H1 (cell line): ENCODE results near the gene C2orf80. TPM values are rescaled to one million over a fixed set of nuclear protein-coding genes. Genes with fewer than 3 reads are reported as not detected.

Experiments used
- CTCF ChIA-PET: fragments of 300-600 bp; sonication (Branson Sonifier 250); formaldehyde crosslinking; loops from one replicate; lab custom pipeline; 2021; ENCODE audit not compliant: partially characterized antibody; lab: Charles Lee
- POLR2A ChIA-PET: fragments of 300-600 bp; sonication (Branson Sonifier 250); formaldehyde crosslinking; loops from one replicate; lab custom pipeline; 2021; ENCODE audit warnings: inconsistent platforms; ENCODE audit not compliant: partially characterized antibody; lab: Charles Lee
- DNase-seq, 2 experiments: peaks; one replicate each; pipeline versions ENCODE4 v3.0.0 to v3.0.0-alpha.2; 2010 to 2022; ENCODE audit warnings: low spot score in 2 of 2, low read depth in 1 of 2, mixed read lengths in 1 of 2
- FAIRE-seq: peaks from 2 replicates; lab custom pipeline; 2011; peaks lifted over from hg19 to GRCh38; lab: Jason Lieb, UNC
- H2AFZ ChIP-seq: 2 replicates; pipeline ENCODE4 v1.8.1; 2012; ENCODE audit warnings: low read length, inconsistent platforms
- H2AK5ac ChIP-seq: 2 replicates; pipeline ENCODE4 v1.6.1; 2013; ENCODE audit warnings: low read depth, low read length
- H2BK120ac ChIP-seq: replicated peaks from 2 replicates; pipeline ENCODE3; 2013; ENCODE audit warnings: low read depth, low read length, inconsistent platforms
- H2BK12ac ChIP-seq: 2 replicates; pipeline ENCODE4 v1.6.1; 2013; ENCODE audit warnings: low read depth, low read length
- H2BK15ac ChIP-seq: 2 replicates; pipeline ENCODE4 v1.6.1; 2013; ENCODE audit warnings: low read length
- H2BK20ac ChIP-seq: 2 replicates; pipeline ENCODE4 v1.6.1; 2013; ENCODE audit warnings: low read length
- H2BK5ac ChIP-seq: 2 replicates; pipeline ENCODE4 v1.6.1; 2013; ENCODE audit warnings: low read depth, low read length
- H3K14ac ChIP-seq: 2 replicates; pipeline ENCODE4 v1.6.1; 2013; ENCODE audit warnings: inconsistent platforms; ENCODE audit not compliant: insufficient read length
- H3K18ac ChIP-seq: 2 replicates; pipeline ENCODE4 v1.6.1; 2013; ENCODE audit warnings: low read length; ENCODE audit errors: extremely low read depth
- H3K23ac ChIP-seq: 2 replicates; pipeline ENCODE4 v1.6.1; 2013; ENCODE audit warnings: inconsistent platforms; ENCODE audit not compliant: insufficient read length
- H3K23me2 ChIP-seq: 2 replicates; pipeline ENCODE4 v1.6.1; 2013; ENCODE audit warnings: low read depth, low read length
- H3K27ac ChIP-seq: 2 replicates; pipeline ENCODE4 v1.6.1; 2011; ENCODE audit warnings: low read depth, low read length, inconsistent platforms
- H3K27me3 ChIP-seq, 4 experiments: replicated peaks in 1 of 4; 1 replicate in 1 of 4; 2 replicates in 3 of 4; pipeline versions ENCODE4 v1.6.1 to v1.8.1; 2011 to 2013; ENCODE audit warnings: low read length in 3 of 4, mild to moderate bottlenecking in 3 of 4, inconsistent platforms in 2 of 4, mixed read lengths in 2 of 4, moderate library complexity in 1 of 4; ENCODE audit not compliant: control insufficient read depth in 3 of 4, insufficient read depth in 3 of 4; ENCODE audit errors: extremely low read depth in 1 of 4
- H3K36me3 ChIP-seq, 4 experiments: 2 replicates each; pipeline versions ENCODE4 v1.6.1 to v1.8.1; 2011 to 2013; ENCODE audit warnings: mild to moderate bottlenecking in 4 of 4, low read length in 3 of 4, moderate library complexity in 2 of 4, control low read depth in 1 of 4, inconsistent platforms in 1 of 4; ENCODE audit not compliant: insufficient read depth in 4 of 4, control insufficient read depth in 2 of 4
- H3K4ac ChIP-seq: replicated peaks from 2 replicates; pipeline ENCODE3; 2013; ENCODE audit warnings: low read length, low read depth, mixed read lengths, inconsistent platforms; ENCODE audit not compliant: insufficient read length
- H3K4me1 ChIP-seq, 4 experiments: replicated peaks in 1 of 4; 1 replicate in 1 of 4; 2 replicates in 3 of 4; pipeline versions ENCODE4 v1.6.1 to v1.8.1; 2011 to 2013; ENCODE audit warnings: low read length in 3 of 4, inconsistent platforms in 2 of 4, mixed read lengths in 1 of 4; ENCODE audit not compliant: insufficient read depth in 4 of 4, control insufficient read depth in 3 of 4
- H3K4me2 ChIP-seq, 2 experiments: 2 replicates each; pipeline versions ENCODE4 v1.6.1 to v1.8.1; 2011 to 2013; ENCODE audit warnings: low read depth in 2 of 2, low read length in 2 of 2, control low read depth in 1 of 2, inconsistent platforms in 1 of 2, mild to moderate bottlenecking in 1 of 2; ENCODE audit not compliant: insufficient read depth in 1 of 2
- H3K4me3 ChIP-seq, 4 experiments: fragments of 200-600, 300-600 bp in 1 of 4; sonication (generic), shearing (Covaris generic), sonication (Bioruptor Twin) in 1 of 4; 2 replicates each; pipeline versions ENCODE4 v1.5.1 to v1.8.1; 2011 to 2016; ENCODE audit warnings: low read length in 4 of 4, low read depth in 3 of 4, control low read depth in 2 of 4, inconsistent platforms in 2 of 4, mild to moderate bottlenecking in 2 of 4, mixed read lengths in 1 of 4, moderate library complexity in 1 of 4; ENCODE audit not compliant: insufficient read depth in 2 of 4; ENCODE audit errors: extremely low read depth in 1 of 4
- H3K56ac ChIP-seq: replicated peaks from 2 replicates; pipeline ENCODE3; 2013; ENCODE audit warnings: low read depth, mild to moderate bottlenecking, mixed read lengths, low read length, inconsistent platforms; ENCODE audit not compliant: insufficient read length
- H3K79me1 ChIP-seq: 2 replicates; pipeline ENCODE4 v1.6.1; 2013; ENCODE audit warnings: low read depth, low read length, control low read depth
- H3K79me2 ChIP-seq, 2 experiments: 2 replicates each; pipeline versions ENCODE4 v1.6.1 to v1.8.1; 2012 to 2013; ENCODE audit warnings: low read length in 2 of 2, mild to moderate bottlenecking in 2 of 2, inconsistent platforms in 1 of 2; ENCODE audit not compliant: insufficient read depth in 2 of 2, control insufficient read depth in 1 of 2
- H3K9ac ChIP-seq, 4 experiments: replicated peaks in 1 of 4; 1 replicate in 1 of 4; 2 replicates in 3 of 4; pipeline versions ENCODE4 v1.6.1 to v1.8.1; 2011 to 2013; ENCODE audit warnings: low read depth in 3 of 4, low read length in 3 of 4, control low read depth in 2 of 4, mild to moderate bottlenecking in 2 of 4, moderate library complexity in 2 of 4, inconsistent platforms in 1 of 4; ENCODE audit errors: extremely low read depth in 1 of 4
- H3K9me3 ChIP-seq, 2 experiments: 2 replicates each; pipeline versions ENCODE4 v1.6.1 to v1.8.1; 2012 to 2013; ENCODE audit warnings: mild to moderate bottlenecking in 2 of 2, moderate library complexity in 2 of 2, control low read depth in 1 of 2, inconsistent platforms in 1 of 2, low read depth in 1 of 2, low read length in 1 of 2, mixed read lengths in 1 of 2; ENCODE audit not compliant: insufficient read depth in 2 of 2
- H4K20me1 ChIP-seq, 2 experiments: replicated peaks in 1 of 2; 2 replicates each; pipeline versions ENCODE3 to v1.8.1; 2011 to 2013; ENCODE audit warnings: inconsistent platforms in 2 of 2, low read length in 2 of 2, mild to moderate bottlenecking in 1 of 2; ENCODE audit not compliant: insufficient read depth in 2 of 2, control insufficient read depth in 1 of 2
- H4K5ac ChIP-seq: 2 replicates; pipeline ENCODE4 v1.6.1; 2013; ENCODE audit warnings: low read length, low read depth, mixed read lengths, inconsistent platforms; ENCODE audit not compliant: insufficient read length
- H4K8ac ChIP-seq: 2 replicates; pipeline ENCODE4 v1.8.0; 2013; ENCODE audit warnings: mild to moderate bottlenecking, moderate library complexity, low read length, inconsistent platforms; ENCODE audit not compliant: insufficient read depth; ENCODE audit errors: extremely low read depth
- H4K91ac ChIP-seq: replicated peaks from 2 replicates; pipeline ENCODE3; 2013; ENCODE audit warnings: low read length, mixed read lengths, inconsistent platforms; ENCODE audit not compliant: insufficient read length
- BRCA1 ChIP-seq: IDR thresholded peaks from 2 replicates; pipeline ENCODE4 v1.6.1; 2012; ENCODE audit warnings: low read depth, low read length, improper control_type of control experiment
- JUND ChIP-seq: IDR thresholded peaks from 2 replicates; pipeline ENCODE4 v1.6.1; 2011; ENCODE audit warnings: mild to moderate bottlenecking, improper control_type of control experiment, low read length
- WGBS, 2 experiments: shearing (Covaris generic) in 1 of 2; methylation state at CpG; one replicate each; pipeline versions ENCODE4 v1.1.6 to v1.1.7; 2013 to 2015; ENCODE audit warnings: low lambda C conversion rate in 2 of 2, mixed read lengths in 2 of 2, inconsistent platforms in 1 of 2, low coverage in 1 of 2, missing lambda C conversion rate in 1 of 2; ENCODE audit not compliant: insufficient replicate concordance in 2 of 2, insufficient coverage in 1 of 2, insufficient read length in 1 of 2; ENCODE audit errors: extremely low coverage in 1 of 2, missing lambda C conversion rate in 1 of 2; 5-methylcytosine and 5-hydroxymethylcytosine counted together
- polyA plus RNA-seq, 7 experiments: library from polyadenylated mRNA; depleted of rRNA in 3 of 7; stranded (reverse) in 5 of 7; unstranded in 2 of 7; fragments of >200 nt in 5 of 7; fragments of 200-250 nt in 2 of 7; gene quantifications; 1 replicate in 5 of 7; 2 replicates in 1 of 7; 4 replicates in 1 of 7; pipeline versions ENCODE4 v1.2.1 to v1.2.3, GENCODE V29; 2011 to 2013; ENCODE audit warnings: missing spikeins in 2 of 7, mixed read lengths in 2 of 7
- total RNA-seq: library from RNA; stranded (reverse); fragmentation: NEBNext Ultra II Directional; extraction: Animal tissue kit (Norgen Biotek cat#: 25700); gene quantifications from 2 replicates; pipeline ENCODE4 v1.2.1, GENCODE V29; 2021
- TF ChIP-seq, protein P1 (sequence below): IDR thresholded peaks from 2 replicates; pipeline ENCODE4 v1.6.1; 2012; ENCODE audit warnings: inconsistent platforms
- TF ChIP-seq, protein P2 (sequence below): IDR thresholded peaks from 2 replicates; pipeline ENCODE4 v1.6.1; 2012; ENCODE audit warnings: inconsistent platforms

C2orf80 gene
- total and polyA plus RNA-seq, 2 of the 8 experiments (the other 6 are each of a cell fraction or from before 2014, with no cell fraction given), result 0.97 to 1.1 TPM

DNA sequence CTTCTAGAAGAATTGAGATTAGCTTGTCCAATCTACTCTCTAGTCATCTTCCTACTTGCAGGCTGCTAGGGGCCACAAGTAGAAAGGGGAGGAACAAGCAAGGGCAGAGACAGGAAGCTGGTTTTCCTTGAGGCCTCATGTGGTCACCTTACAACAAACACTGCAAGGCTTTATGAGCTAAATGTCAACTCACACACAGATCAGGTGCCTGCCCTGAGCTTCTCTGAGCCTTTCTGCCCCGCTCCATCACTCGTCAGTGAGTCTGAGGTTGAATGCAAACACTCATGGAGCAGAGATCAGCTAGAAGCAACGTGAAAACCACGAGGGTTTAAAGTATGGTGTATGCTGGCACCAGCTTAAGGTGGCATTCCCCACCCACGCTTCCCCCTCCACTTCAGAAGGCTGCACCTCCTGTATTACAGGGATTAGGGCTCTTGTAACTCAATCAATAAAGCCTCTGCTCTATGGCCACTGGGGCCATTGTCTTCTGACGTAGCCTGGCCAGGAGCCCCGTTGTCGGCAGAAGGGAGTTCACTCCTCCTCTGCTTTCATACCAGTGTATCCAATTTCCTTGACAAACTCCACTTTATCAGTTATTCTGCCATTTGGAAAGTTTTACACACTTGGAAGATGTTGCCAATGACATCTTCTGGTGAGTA lies 54.8 kb downstream of the C2orf80 start:
- no peaks in the 10 kb centered on the region for H3K79me1 ChIP-seq
- no peaks in the 10 kb centered on the region for H3K27me3 ChIP-seq
- H2BK20ac ChIP-seq, result no peak overlapping the region
- DNase-seq (no peak), FAIRE-seq (no peak)
- no peak overlapping the region for H2BK5ac ChIP-seq
- no peak overlapping the region for H3K4me3 ChIP-seq
- no peaks in the 10 kb centered on the region; a peak in 1 of 4 replicates for H3K9me3 ChIP-seq
- H3K56ac ChIP-seq, result no peak overlapping the region
- no peak overlapping the region for H3K27ac ChIP-seq
- no peak overlapping the region for H4K91ac ChIP-seq
- no peak overlapping the region for H2AK5ac ChIP-seq
- H3K23ac ChIP-seq, result no peak overlapping the region
- no peaks in the 10 kb centered on the region for H3K79me2 ChIP-seq
- no peaks in the 10 kb centered on the region for H3K23me2 ChIP-seq
- no peak overlapping the region for H2BK15ac ChIP-seq
- no peak overlapping the region for H3K9ac ChIP-seq
- 74% methylated on average over 8 of the region's 8 CpGs; no CpG with 5 or more reads in 1 of the 2 experiments for WGBS, 2 experiments
- H2BK120ac ChIP-seq, result no peak overlapping the region
- TF ChIP-seq JUND (no peak), BRCA1 (no peak)
- TF ChIP-seq, protein P1, sequence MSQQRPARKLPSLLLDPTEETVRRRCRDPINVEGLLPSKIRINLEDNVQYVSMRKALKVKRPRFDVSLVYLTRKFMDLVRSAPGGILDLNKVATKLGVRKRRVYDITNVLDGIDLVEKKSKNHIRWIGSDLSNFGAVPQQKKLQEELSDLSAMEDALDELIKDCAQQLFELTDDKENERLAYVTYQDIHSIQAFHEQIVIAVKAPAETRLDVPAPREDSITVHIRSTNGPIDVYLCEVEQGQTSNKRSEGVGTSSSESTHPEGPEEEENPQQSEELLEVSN, result no peak
- TF ChIP-seq, protein P2, sequence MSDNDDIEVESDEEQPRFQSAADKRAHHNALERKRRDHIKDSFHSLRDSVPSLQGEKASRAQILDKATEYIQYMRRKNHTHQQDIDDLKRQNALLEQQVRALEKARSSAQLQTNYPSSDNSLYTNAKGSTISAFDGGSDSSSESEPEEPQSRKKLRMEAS, result no peak
- no peaks in the 10 kb centered on the region for H4K20me1 ChIP-seq
- no peak overlapping the region for H2AFZ ChIP-seq
- H3K4ac ChIP-seq, result no peak overlapping the region
- 0 out of 2 replicates have a peak overlapping the region, but pooled peaks have one; percentile 18 for H2BK12ac ChIP-seq
- ChIA-PET CTCF (interaction anchor here (0.9 to 1.4 kb wide), 3 partner anchors 9 to 31 kb away, joined by 3 read pairs; no protein-coding TSS in a partner anchor), POLR2A (interaction anchor here (0.5 kb wide), 1 partner anchor 41 kb away, joined by 3 read pairs; no protein-coding TSS in a partner anchor)
- H3K14ac ChIP-seq, result no peak overlapping the region
- H4K8ac ChIP-seq, result no peak overlapping the region
- H3K36me3 ChIP-seq, result no peaks in the 10 kb centered on the region
- H4K5ac ChIP-seq, result no peak overlapping the region
- H3K4me1 ChIP-seq, result no peaks in the 10 kb centered on the region
- no peak overlapping the region for H3K4me2 ChIP-seq
- no peak overlapping the region for H3K18ac ChIP-seq
